GM18909 (cell line): ENCODE data around the gene DEK.

Source experiments
- ATAC-seq: cut with Tn5 transposase; IDR thresholded peaks from one replicate; pipeline ENCODE4 v1.9.1; 2021; ENCODE audit warnings: mild to moderate bottlenecking; ENCODE audit not compliant: unreplicated experiment, poor library complexity

DEK gene

GRCh38 chr6:18266523-18266912, 2.2 kb upstream of the DEK start:
- no peak for ATAC-seq

- no peak for ATAC-seq
Measured at GRCh38 chr6:18265787-18266522, 1.6 kb upstream of the DEK start.

GRCh38 chr6:18264923-18265377, 620 bp upstream of the DEK start:
- no peak for ATAC-seq

- ATAC-seq = peak; percentile 2
Measured at GRCh38 chr6:18263418-18264218, 712 bp downstream of the DEK start.

GRCh38 chr6:18262702-18263417, 1.5 kb downstream of the DEK start:
- ATAC-seq = peak; percentile 65

GRCh38 chr6:18261877-18262276, 2.5 kb downstream of the DEK start:
- ATAC-seq = no peak

GRCh38 chr6:18260448-18261106, 3.8 kb downstream of the DEK start:
- peak; percentile 44 for ATAC-seq

GRCh38 chr6:18259675-18260447, 4.5 kb downstream of the DEK start:
- ATAC-seq = no peak

GRCh38 chr6:18254793-18255192, 9.5 kb downstream of the DEK start:
- ATAC-seq = no peak

- no peak for ATAC-seq
Measured at GRCh38 chr6:18253635-18254034, 10.7 kb downstream of the DEK start.

- ATAC-seq = no peak
Measured at GRCh38 chr6:18249271-18249670, 15.1 kb downstream of the DEK start.

- ATAC-seq = no peak
Measured at GRCh38 chr6:18248698-18249097, 15.6 kb downstream of the DEK start.

GRCh38 chr6:18247002-18247401, 17.3 kb downstream of the DEK start:
- ATAC-seq = no peak

- no peak for ATAC-seq
Measured at GRCh38 chr6:18246205-18246604, 18.1 kb downstream of the DEK start.

- peak; percentile 45 for ATAC-seq
Measured at GRCh38 chr6:18245642-18246041, 18.7 kb downstream of the DEK start.

- no peak for ATAC-seq
Measured at GRCh38 chr6:18245079-18245478, 19.3 kb downstream of the DEK start.

- no peak for ATAC-seq
Measured at GRCh38 chr6:18244251-18244650, 20.1 kb downstream of the DEK start.

- ATAC-seq = no peak
Measured at GRCh38 chr6:18243302-18243893, 20.9 kb downstream of the DEK start.

- ATAC-seq = no peak
Measured at GRCh38 chr6:18242062-18242851, 22.1 kb downstream of the DEK start.
